GM12878 (cell line): Measurements from ENCODE around the gene MARS1. TPM values are rescaled to one million over a fixed set of nuclear protein-coding genes. Genes with fewer than 3 reads are reported as not detected.

Experiments
- ATAC-seq: fragments of 200-7000 bp; cut with Tn5 transposase; 3 replicates; pipeline ENCODE4 v1.9.1; 2020; ENCODE audit warnings: mild to moderate bottlenecking, moderate library complexity
- BruUV-seq: library from RNA; stranded (reverse); fragments of 400-500 nt; replicated peaks from 2 replicates; lab custom pipeline; 2021; lab: Mats Ljungman, UMichigan
- CTCF ChIA-PET: fragments of 300-600 bp; sonication (Branson Sonifier 250); formaldehyde crosslinking; extraction: SDS; loops from one replicate; lab custom pipeline; 2021; ENCODE audit warnings: inconsistent platforms; lab: Yijun Ruan, JAX
- POLR2A ChIA-PET: fragments of 350-600 bp; formaldehyde crosslinking; extraction: SDS; loops from one replicate; lab custom pipeline; 2021; ENCODE audit warnings: inconsistent platforms; lab: Charles Lee
- RAD21 ChIA-PET: fragments of 300-600 bp; sonication (Branson Sonifier 250); formaldehyde crosslinking; loops from one replicate; lab custom pipeline; 2023; ENCODE audit warnings: antibody characterized with exemption; ENCODE audit not compliant: unreplicated experiment; lab: Charles Lee
- SMC1A ChIA-PET: fragments of 300-600 bp; sonication (Branson Sonifier 250); formaldehyde crosslinking; loops from one replicate; lab custom pipeline; 2023; ENCODE audit not compliant: unreplicated experiment, uncharacterized antibody; lab: Charles Lee
- DNase-seq: peaks from one replicate; pipeline ENCODE4 v3.0.0-alpha.2; 2011; ENCODE audit warnings: low read depth, low spot score
- FAIRE-seq: peaks from 3 replicates; lab custom pipeline; 2011; peaks lifted over from hg19 to GRCh38; lab: Jason Lieb, UNC
- H2AFZ ChIP-seq: 2 replicates; pipeline ENCODE4 v1.6.0; 2011; ENCODE audit warnings: low read depth, low read length, control low read depth; ENCODE audit not compliant: control insufficient read depth
- H3K27ac ChIP-seq: 2 replicates; pipeline ENCODE4 v1.5.1; 2011; ENCODE audit warnings: control low read depth; ENCODE audit not compliant: control insufficient read depth, insufficient read depth
- H3K27me3 ChIP-seq, 2 experiments: replicated peaks in 1 of 2; 2 replicates each; pipeline versions ENCODE4 v1.6.0 to v1.6.1; 2011; ENCODE audit warnings: low read length in 1 of 2; ENCODE audit not compliant: control insufficient read depth in 2 of 2, insufficient read depth in 2 of 2
- H3K36me3 ChIP-seq, 2 experiments: 2 replicates each; pipeline ENCODE4 v1.5.1; 2011; ENCODE audit warnings: low read length in 1 of 2; ENCODE audit not compliant: control insufficient read depth in 2 of 2, insufficient read depth in 2 of 2
- H3K4me1 ChIP-seq: 2 replicates; pipeline ENCODE4 v1.6.1; 2011; ENCODE audit warnings: mild to moderate bottlenecking, low read length, moderate library complexity, mixed read lengths; ENCODE audit not compliant: control insufficient read depth, insufficient read depth
- H3K4me2 ChIP-seq: 2 replicates; pipeline ENCODE4 v1.6.0; 2011; ENCODE audit warnings: control low read depth; ENCODE audit not compliant: control insufficient read depth, insufficient read depth
- H3K4me3 ChIP-seq: fragments of 200-600 bp; sonication (generic); 2 replicates; pipeline ENCODE4 v1.5.1; 2016
- H3K79me2 ChIP-seq: 2 replicates; pipeline ENCODE4 v1.6.0; 2011; ENCODE audit warnings: low read length; ENCODE audit not compliant: control insufficient read depth, insufficient read depth
- H3K9ac ChIP-seq: 2 replicates; pipeline ENCODE4 v1.8.0; 2011; ENCODE audit warnings: low read length, control low read depth, mixed read lengths; ENCODE audit not compliant: control insufficient read depth, insufficient read depth
- H3K9me3 ChIP-seq: replicated peaks from 3 replicates; pipeline ENCODE4 v1.5.1; 2011; ENCODE audit warnings: mild to moderate bottlenecking, low read length; ENCODE audit not compliant: control insufficient read depth, insufficient read depth
- H4K20me1 ChIP-seq: 2 replicates; pipeline ENCODE4 v1.6.0; 2011; ENCODE audit not compliant: control insufficient read depth, insufficient read depth
- CBX5 ChIP-seq: sonication (generic); IDR thresholded peaks from 2 replicates; pipeline ENCODE4 v1.6.1; 2016; ENCODE audit warnings: low read depth, moderate library complexity, mild to moderate bottlenecking, inconsistent platforms
- CREM ChIP-seq: IDR thresholded peaks from 2 replicates; pipeline ENCODE4 v1.6.1; 2014; ENCODE audit warnings: antibody characterized with exemption, low read depth
- HCFC1 ChIP-seq: fragments of 150-350 bp; IDR thresholded peaks from 2 replicates; pipeline ENCODE4 v1.6.1; 2014; ENCODE audit warnings: low read length
- KLF5 ChIP-seq: fragments of 450-650 bp; IDR thresholded peaks from 2 replicates; pipeline ENCODE4 v1.6.1; 2014; ENCODE audit warnings: mild to moderate bottlenecking; ENCODE audit not compliant: partially characterized antibody
- MYC ChIP-seq: IDR thresholded peaks from 2 replicates; pipeline ENCODE4 v1.6.1; 2011; ENCODE audit warnings: mild to moderate bottlenecking, low read length, moderate library complexity, inconsistent platforms; ENCODE audit not compliant: insufficient read depth, insufficient replicate concordance, insufficient read length, severe bottlenecking
- RB1 ChIP-seq: fragments of 450-650 bp; formaldehyde crosslinking; IDR thresholded peaks from 2 replicates; pipeline ENCODE4 v1.6.1; 2017; ENCODE audit warnings: mild to moderate bottlenecking, borderline replicate concordance
- SIN3A ChIP-seq: IDR thresholded peaks from 2 replicates; pipeline ENCODE4 v1.6.1; 2012; ENCODE audit warnings: low read depth, low read length, improper control_type of control experiment
- SMC3 ChIP-seq: IDR thresholded peaks from 2 replicates; pipeline ENCODE4 v1.6.1; 2011; ENCODE audit warnings: low read length, improper control_type of control experiment, borderline replicate concordance
- TCF12 ChIP-seq: IDR thresholded peaks from 2 replicates; pipeline ENCODE4 v1.6.1; 2011; ENCODE audit warnings: low read depth, mild to moderate bottlenecking, low read length
- YY1 ChIP-seq: IDR thresholded peaks from 2 replicates; pipeline ENCODE4 v1.6.1; 2011; ENCODE audit warnings: low read depth, mild to moderate bottlenecking, low read length
- WGBS: methylation state at CpG from one replicate; pipeline ENCODE4 v1.1.6; 2016; ENCODE audit warnings: low lambda C conversion rate; ENCODE audit not compliant: insufficient replicate concordance, insufficient coverage; ENCODE audit errors: missing lambda C conversion rate; 5-methylcytosine and 5-hydroxymethylcytosine counted together
- in situ Hi-C: fragments of 300-500 bp; cut with MboI; formaldehyde crosslinking; loops from 9 replicates; pipeline ENCODE4 v1.14.3; 2018; ENCODE audit warnings: mixed read lengths
- intact Hi-C: fragments of 100-400 bp; cut with micrococcal nuclease; formaldehyde crosslinking; loops from one replicate; pipeline ENCODE4 v1.14.2; 2022; ENCODE audit not compliant: unreplicated experiment
- polyA plus RNA-seq, 11 experiments: library from polyadenylated mRNA; depleted of rRNA in 4 of 11; unstranded in 6 of 11; stranded (reverse) in 5 of 11; fragments of >200 nt; fragmentation: Nextera tagmentation in 4 of 11; fragmentation: Illumina TruSeq in 1 of 11; extraction: Ambion mirVana in 4 of 11; extraction: Trizol in 1 of 11; gene quantifications; 1 replicate in 1 of 11; 2 replicates in 10 of 11; pipeline versions ENCODE4 v1.2.1 to v1.2.3, GENCODE V29; 2011 to 2016; ENCODE audit warnings: inconsistent platforms in 2 of 11, missing spikeins in 2 of 11, low read depth in 1 of 11
- total RNA-seq, 4 experiments: library from RNA; depleted of rRNA in 3 of 4; stranded (reverse); fragments of >200 nt in 3 of 4; fragmentation: Illumina TruSeq in 1 of 4; extraction: Trizol in 1 of 4; gene quantifications; 2 replicates each; pipeline versions ENCODE4 v1.2.1 to v1.2.3, GENCODE V29; 2013 to 2021
- TF ChIP-seq, protein P1 (sequence below): fragments of 450-650 bp; IDR thresholded peaks from 2 replicates; pipeline ENCODE4 v1.6.1; 2017; ENCODE audit warnings: mild to moderate bottlenecking, low read depth, inconsistent platforms; ENCODE audit not compliant: poor library complexity, severe bottlenecking
- TF ChIP-seq, protein P2 (sequence below): fragments of 450-650 bp; IDR thresholded peaks from 2 replicates; pipeline ENCODE4 v1.6.1; 2017; ENCODE audit warnings: mild to moderate bottlenecking
- TF ChIP-seq, protein P3 (sequence below): fragments of 450-650 bp; formaldehyde crosslinking; IDR thresholded peaks from 2 replicates; pipeline ENCODE4 v1.5.0; 2022; ENCODE audit warnings: mild to moderate bottlenecking, missing genetic modification characterization
- TF ChIP-seq, protein P4 (sequence below): fragments of 450-650 bp; formaldehyde crosslinking; IDR thresholded peaks from 2 replicates; pipeline ENCODE4 v1.4.0; 2020; ENCODE audit warnings: mild to moderate bottlenecking, moderate library complexity

Gene MARS1
- total and polyA plus RNA-seq, 10 of the 15 experiments (the other 5 are each of a cell fraction or from before 2014, with no cell fraction given) = 72.3 to 270 (median 153) TPM

DNA sequence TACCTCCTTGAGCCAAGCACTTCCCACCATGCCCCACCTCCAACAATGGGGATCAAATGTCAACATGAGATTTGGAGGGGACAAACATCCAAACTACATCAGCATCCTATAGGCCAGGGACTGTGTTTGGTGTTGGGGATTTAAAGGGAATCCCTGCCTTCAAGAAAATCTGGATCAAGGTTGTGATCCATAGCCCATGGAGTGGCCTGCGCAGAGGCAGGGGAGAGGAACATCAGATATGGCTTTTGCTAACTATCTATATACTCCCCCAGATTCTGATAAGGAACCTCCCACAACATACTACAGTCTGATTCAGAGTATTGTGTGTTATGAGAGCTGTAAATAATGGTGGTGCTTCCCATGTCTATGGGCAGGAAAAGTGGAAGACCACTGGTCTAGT lies 67.0 kb downstream of the MARS1 start:
- Histone ChIP-seq H3K4me1 (no peaks in the 10 kb centered on the region), H3K4me3 (no peak overlapping the region), H3K36me3 (no peaks in the 10 kb centered on the region), H2AFZ (no peak overlapping the region), H4K20me1 (no peaks in the 10 kb centered on the region), H3K79me2 (no peaks in the 10 kb centered on the region), H3K9me3 (no peaks in the 10 kb centered on the region), H3K4me2 (no peak overlapping the region), H3K27me3 (peaks cover 0 to 3% of the 10 kb centered on the region in 2 experiments; a peak in 1 of 4 replicates), H3K9ac (no peak overlapping the region), H3K27ac (no peak overlapping the region)
- ChIA-PET RAD21 (no interaction called here), SMC1A (no interaction called here), CTCF (interaction anchor here (1.7 kb wide), 1 partner anchor 100 kb away, joined by 4 read pairs; the partner anchor contains the start of gene INHBE), POLR2A (no interaction called here)
- in situ Hi-C loops (no loop called here), intact Hi-C loops (no loop called here)
- FAIRE-seq (no peak), ATAC-seq (no peak), DNase-seq (no peak)
- WGBS = 47% methylated on average over 1 of the region's 1 CpG
- BruUV-seq = no TSS peak
- TF ChIP-seq SIN3A (no peak), TCF12 (no peak), RB1 (no peak), CREM (no peak), SMC3 (no peak), MYC (no peak), HCFC1 (no peak), KLF5 (no peak), CBX5 (no peak), YY1 (no peak)
- TF ChIP-seq, protein P1, sequence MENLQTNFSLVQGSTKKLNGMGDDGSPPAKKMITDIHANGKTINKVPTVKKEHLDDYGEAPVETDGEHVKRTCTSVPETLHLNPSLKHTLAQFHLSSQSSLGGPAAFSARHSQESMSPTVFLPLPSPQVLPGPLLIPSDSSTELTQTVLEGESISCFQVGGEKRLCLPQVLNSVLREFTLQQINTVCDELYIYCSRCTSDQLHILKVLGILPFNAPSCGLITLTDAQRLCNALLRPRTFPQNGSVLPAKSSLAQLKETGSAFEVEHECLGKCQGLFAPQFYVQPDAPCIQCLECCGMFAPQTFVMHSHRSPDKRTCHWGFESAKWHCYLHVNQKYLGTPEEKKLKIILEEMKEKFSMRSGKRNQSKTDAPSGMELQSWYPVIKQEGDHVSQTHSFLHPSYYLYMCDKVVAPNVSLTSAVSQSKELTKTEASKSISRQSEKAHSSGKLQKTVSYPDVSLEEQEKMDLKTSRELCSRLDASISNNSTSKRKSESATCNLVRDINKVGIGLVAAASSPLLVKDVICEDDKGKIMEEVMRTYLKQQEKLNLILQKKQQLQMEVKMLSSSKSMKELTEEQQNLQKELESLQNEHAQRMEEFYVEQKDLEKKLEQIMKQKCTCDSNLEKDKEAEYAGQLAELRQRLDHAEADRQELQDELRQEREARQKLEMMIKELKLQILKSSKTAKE = no peak
- TF ChIP-seq, protein P2, sequence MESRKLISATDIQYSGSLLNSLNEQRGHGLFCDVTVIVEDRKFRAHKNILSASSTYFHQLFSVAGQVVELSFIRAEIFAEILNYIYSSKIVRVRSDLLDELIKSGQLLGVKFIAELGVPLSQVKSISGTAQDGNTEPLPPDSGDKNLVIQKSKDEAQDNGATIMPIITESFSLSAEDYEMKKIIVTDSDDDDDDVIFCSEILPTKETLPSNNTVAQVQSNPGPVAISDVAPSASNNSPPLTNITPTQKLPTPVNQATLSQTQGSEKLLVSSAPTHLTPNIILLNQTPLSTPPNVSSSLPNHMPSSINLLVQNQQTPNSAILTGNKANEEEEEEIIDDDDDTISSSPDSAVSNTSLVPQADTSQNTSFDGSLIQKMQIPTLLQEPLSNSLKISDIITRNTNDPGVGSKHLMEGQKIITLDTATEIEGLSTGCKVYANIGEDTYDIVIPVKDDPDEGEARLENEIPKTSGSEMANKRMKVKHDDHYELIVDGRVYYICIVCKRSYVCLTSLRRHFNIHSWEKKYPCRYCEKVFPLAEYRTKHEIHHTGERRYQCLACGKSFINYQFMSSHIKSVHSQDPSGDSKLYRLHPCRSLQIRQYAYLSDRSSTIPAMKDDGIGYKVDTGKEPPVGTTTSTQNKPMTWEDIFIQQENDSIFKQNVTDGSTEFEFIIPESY = no peak
- TF ChIP-seq, protein P3, sequence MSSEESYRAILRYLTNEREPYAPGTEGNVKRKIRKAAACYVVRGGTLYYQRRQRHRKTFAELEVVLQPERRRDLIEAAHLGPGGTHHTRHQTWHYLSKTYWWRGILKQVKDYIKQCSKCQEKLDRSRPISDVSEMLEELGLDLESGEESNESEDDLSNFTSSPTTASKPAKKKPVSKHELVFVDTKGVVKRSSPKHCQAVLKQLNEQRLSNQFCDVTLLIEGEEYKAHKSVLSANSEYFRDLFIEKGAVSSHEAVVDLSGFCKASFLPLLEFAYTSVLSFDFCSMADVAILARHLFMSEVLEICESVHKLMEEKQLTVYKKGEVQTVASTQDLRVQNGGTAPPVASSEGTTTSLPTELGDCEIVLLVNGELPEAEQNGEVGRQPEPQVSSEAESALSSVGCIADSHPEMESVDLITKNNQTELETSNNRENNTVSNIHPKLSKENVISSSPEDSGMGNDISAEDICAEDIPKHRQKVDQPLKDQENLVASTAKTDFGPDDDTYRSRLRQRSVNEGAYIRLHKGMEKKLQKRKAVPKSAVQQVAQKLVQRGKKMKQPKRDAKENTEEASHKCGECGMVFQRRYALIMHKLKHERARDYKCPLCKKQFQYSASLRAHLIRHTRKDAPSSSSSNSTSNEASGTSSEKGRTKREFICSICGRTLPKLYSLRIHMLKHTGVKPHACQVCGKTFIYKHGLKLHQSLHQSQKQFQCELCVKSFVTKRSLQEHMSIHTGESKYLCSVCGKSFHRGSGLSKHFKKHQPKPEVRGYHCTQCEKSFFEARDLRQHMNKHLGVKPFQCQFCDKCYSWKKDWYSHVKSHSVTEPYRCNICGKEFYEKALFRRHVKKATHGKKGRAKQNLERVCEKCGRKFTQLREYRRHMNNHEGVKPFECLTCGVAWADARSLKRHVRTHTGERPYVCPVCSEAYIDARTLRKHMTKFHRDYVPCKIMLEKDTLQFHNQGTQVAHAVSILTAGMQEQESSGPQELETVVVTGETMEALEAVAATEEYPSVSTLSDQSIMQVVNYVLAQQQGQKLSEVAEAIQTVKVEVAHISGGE = no peak
- TF ChIP-seq, protein P4, sequence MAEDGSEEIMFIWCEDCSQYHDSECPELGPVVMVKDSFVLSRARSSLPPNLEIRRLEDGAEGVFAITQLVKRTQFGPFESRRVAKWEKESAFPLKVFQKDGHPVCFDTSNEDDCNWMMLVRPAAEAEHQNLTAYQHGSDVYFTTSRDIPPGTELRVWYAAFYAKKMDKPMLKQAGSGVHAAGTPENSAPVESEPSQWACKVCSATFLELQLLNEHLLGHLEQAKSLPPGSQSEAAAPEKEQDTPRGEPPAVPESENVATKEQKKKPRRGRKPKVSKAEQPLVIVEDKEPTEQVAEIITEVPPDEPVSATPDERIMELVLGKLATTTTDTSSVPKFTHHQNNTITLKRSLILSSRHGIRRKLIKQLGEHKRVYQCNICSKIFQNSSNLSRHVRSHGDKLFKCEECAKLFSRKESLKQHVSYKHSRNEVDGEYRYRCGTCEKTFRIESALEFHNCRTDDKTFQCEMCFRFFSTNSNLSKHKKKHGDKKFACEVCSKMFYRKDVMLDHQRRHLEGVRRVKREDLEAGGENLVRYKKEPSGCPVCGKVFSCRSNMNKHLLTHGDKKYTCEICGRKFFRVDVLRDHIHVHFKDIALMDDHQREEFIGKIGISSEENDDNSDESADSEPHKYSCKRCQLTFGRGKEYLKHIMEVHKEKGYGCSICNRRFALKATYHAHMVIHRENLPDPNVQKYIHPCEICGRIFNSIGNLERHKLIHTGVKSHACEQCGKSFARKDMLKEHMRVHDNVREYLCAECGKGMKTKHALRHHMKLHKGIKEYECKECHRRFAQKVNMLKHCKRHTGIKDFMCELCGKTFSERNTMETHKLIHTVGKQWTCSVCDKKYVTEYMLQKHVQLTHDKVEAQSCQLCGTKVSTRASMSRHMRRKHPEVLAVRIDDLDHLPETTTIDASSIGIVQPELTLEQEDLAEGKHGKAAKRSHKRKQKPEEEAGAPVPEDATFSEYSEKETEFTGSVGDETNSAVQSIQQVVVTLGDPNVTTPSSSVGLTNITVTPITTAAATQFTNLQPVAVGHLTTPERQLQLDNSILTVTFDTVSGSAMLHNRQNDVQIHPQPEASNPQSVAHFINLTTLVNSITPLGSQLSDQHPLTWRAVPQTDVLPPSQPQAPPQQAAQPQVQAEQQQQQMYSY (CRISPR knock-in tag) = no peak
